ENCODE results near the gene CDH4.

The CDH4 gene

GRCh38 chr20:61898405-61898804 lies 646.3 kb downstream of the CDH4 start:
- TF ChIP-seq RAD21 (IDR thresholded peaks at IDR 0.05; ENCODE audit: low read depth) = no peak
- TF ChIP-seq EP300 (IDR thresholded peaks at IDR 0.05; ENCODE audit: borderline replicate concordance) = no peak
- TF ChIP-seq FOXM1 (IDR thresholded peaks at IDR 0.05; ENCODE audit: borderline replicate concordance, low read depth) = no peak
- TF ChIP-seq, protein P1, sequence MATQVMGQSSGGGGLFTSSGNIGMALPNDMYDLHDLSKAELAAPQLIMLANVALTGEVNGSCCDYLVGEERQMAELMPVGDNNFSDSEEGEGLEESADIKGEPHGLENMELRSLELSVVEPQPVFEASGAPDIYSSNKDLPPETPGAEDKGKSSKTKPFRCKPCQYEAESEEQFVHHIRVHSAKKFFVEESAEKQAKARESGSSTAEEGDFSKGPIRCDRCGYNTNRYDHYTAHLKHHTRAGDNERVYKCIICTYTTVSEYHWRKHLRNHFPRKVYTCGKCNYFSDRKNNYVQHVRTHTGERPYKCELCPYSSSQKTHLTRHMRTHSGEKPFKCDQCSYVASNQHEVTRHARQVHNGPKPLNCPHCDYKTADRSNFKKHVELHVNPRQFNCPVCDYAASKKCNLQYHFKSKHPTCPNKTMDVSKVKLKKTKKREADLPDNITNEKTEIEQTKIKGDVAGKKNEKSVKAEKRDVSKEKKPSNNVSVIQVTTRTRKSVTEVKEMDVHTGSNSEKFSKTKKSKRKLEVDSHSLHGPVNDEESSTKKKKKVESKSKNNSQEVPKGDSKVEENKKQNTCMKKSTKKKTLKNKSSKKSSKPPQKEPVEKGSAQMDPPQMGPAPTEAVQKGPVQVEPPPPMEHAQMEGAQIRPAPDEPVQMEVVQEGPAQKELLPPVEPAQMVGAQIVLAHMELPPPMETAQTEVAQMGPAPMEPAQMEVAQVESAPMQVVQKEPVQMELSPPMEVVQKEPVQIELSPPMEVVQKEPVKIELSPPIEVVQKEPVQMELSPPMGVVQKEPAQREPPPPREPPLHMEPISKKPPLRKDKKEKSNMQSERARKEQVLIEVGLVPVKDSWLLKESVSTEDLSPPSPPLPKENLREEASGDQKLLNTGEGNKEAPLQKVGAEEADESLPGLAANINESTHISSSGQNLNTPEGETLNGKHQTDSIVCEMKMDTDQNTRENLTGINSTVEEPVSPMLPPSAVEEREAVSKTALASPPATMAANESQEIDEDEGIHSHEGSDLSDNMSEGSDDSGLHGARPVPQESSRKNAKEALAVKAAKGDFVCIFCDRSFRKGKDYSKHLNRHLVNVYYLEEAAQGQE (IDR thresholded peaks at IDR 0.05; ENCODE audit: low read depth) = no peak
- no peak for TF ChIP-seq ZBTB7A (IDR thresholded peaks at IDR 0.05; ENCODE audit: low read depth)
- no peak for TF ChIP-seq EGR1 (IDR thresholded peaks at IDR 0.05)
- no peak for TF ChIP-seq TEAD4 (IDR thresholded peaks at IDR 0.05)
- TF ChIP-seq YY1 (IDR thresholded peaks at IDR 0.05; ENCODE audit: low read depth) = no peak
- TF ChIP-seq USF1 (IDR thresholded peaks at IDR 0.05) = no peak
- TF ChIP-seq CEBPB (IDR thresholded peaks at IDR 0.05) = no peak
- TF ChIP-seq MAX (IDR thresholded peaks at IDR 0.05) = no peak
- TF ChIP-seq TAF1 (IDR thresholded peaks at IDR 0.05; ENCODE audit: low read depth) = no peak

- TF ChIP-seq NFIC (IDR thresholded peaks at IDR 0.05) = no peak
Measured at GRCh38 chr20:61900011-61900944, 648.2 kb downstream of the CDH4 start.

DNA sequence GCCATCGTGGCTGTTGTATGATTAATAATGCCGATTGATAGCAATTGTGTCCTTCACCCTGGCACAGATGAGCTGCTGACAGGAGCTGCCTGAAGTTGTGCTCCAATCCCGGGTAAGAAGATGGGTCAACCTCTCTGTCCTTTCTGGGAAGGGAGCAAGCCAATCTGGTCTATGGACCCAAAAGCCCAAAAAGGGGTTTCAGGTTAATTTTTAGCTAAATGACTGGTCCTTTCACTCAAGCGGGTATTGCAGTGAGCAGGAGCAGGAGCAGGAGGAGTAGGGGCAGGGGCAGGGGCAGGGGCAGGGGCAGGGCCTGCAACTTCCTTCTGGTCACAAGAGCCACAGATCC lies 648.9 kb downstream of the CDH4 start:
- TF ChIP-seq MAX (IDR thresholded peaks at IDR 0.05) (no peak), EP300 (IDR thresholded peaks at IDR 0.05; ENCODE audit: borderline replicate concordance) (no peak)

GRCh38 chr20:61901392-61902220 lies 649.5 kb downstream of the CDH4 start:
- TF ChIP-seq NFIC (IDR thresholded peaks at IDR 0.05) (no peak), CEBPB (IDR thresholded peaks at IDR 0.05) (no peak), ZBTB7A (IDR thresholded peaks at IDR 0.05; ENCODE audit: low read depth) (no peak), RAD21 (IDR thresholded peaks at IDR 0.05; ENCODE audit: low read depth) (no peak), TAF1 (IDR thresholded peaks at IDR 0.05; ENCODE audit: low read depth) (no peak), FOXM1 (IDR thresholded peaks at IDR 0.05; ENCODE audit: borderline replicate concordance, low read depth) (no peak), MAX (IDR thresholded peaks at IDR 0.05) (no peak), CREB1 (IDR thresholded peaks at IDR 0.05; ENCODE audit: low read depth) (no peak), TCF12 (IDR thresholded peaks at IDR 0.05; ENCODE audit: low read depth) (no peak), EP300 (IDR thresholded peaks at IDR 0.05; ENCODE audit: borderline replicate concordance) (no peak), YY1 (IDR thresholded peaks at IDR 0.05; ENCODE audit: low read depth) (no peak), EGR1 (IDR thresholded peaks at IDR 0.05) (no peak), TEAD4 (IDR thresholded peaks at IDR 0.05) (no peak)
- TF ChIP-seq, protein P1 (IDR thresholded peaks at IDR 0.05; ENCODE audit: low read depth) = no peak

- TF ChIP-seq TEAD4 (IDR thresholded peaks at IDR 0.05) (no peak), CEBPB (IDR thresholded peaks at IDR 0.05) (no peak)
Measured at GRCh38 chr20:61902221-61902869, 650.3 kb downstream of the CDH4 start.

All from Ishikawa (cell line).